Mesendoderm (in vitro differentiated cells): ENCODE results near the gene MYB.

Experiments used
- DNase-seq: peaks from one replicate; pipeline ENCODE4 v3.0.0; 2013
- H2AK5ac ChIP-seq: 2 replicates; pipeline ENCODE4 v1.6.1; 2013; ENCODE audit warnings: low read length, inconsistent platforms
- H2BK120ac ChIP-seq: 2 replicates; pipeline ENCODE4 v1.6.1; 2013; ENCODE audit warnings: low read depth, mild to moderate bottlenecking, low read length, moderate library complexity, mixed read lengths
- H2BK15ac ChIP-seq: replicated peaks from 2 replicates; pipeline ENCODE4 v1.6.1; 2013; ENCODE audit warnings: low read depth, mild to moderate bottlenecking, moderate library complexity
- H2BK5ac ChIP-seq: 2 replicates; pipeline ENCODE4 v1.6.1; 2013; ENCODE audit warnings: low read length, inconsistent platforms
- H3K18ac ChIP-seq: 2 replicates; pipeline ENCODE4 v1.6.1; 2013; ENCODE audit warnings: mild to moderate bottlenecking, low read length, mixed read lengths
- H3K23ac ChIP-seq: one replicate; pipeline ENCODE4 v1.6.1; 2013; ENCODE audit warnings: low read length
- H3K27ac ChIP-seq: 2 replicates; pipeline ENCODE4 v1.5.1; 2013; ENCODE audit warnings: low read depth, mild to moderate bottlenecking, inconsistent platforms, low read length, moderate library complexity
- H3K27me3 ChIP-seq: 2 replicates; pipeline ENCODE4 v1.6.1; 2013; ENCODE audit warnings: low read length, control low read depth, mild to moderate bottlenecking, inconsistent platforms; ENCODE audit not compliant: insufficient read depth, poor library complexity
- H3K36me3 ChIP-seq: 2 replicates; pipeline ENCODE4 v1.6.1; 2013; ENCODE audit warnings: low read length, inconsistent platforms; ENCODE audit not compliant: control insufficient read depth, insufficient read depth
- H3K4ac ChIP-seq: one replicate; pipeline ENCODE4 v1.6.1; 2013; ENCODE audit warnings: low read depth, mild to moderate bottlenecking, low read length, moderate library complexity
- H3K4me1 ChIP-seq: 2 replicates; pipeline ENCODE4 v1.6.1; 2013; ENCODE audit warnings: low read depth, low read length, inconsistent platforms; ENCODE audit not compliant: control insufficient read depth
- H3K4me2 ChIP-seq: 2 replicates; pipeline ENCODE4 v1.6.1; 2013; ENCODE audit warnings: low read length
- H3K4me3 ChIP-seq: 2 replicates; pipeline ENCODE4 v1.5.1; 2013; ENCODE audit warnings: mild to moderate bottlenecking, low read length
- H3K56ac ChIP-seq: one replicate; pipeline ENCODE4 v1.6.1; 2013; ENCODE audit warnings: low read length
- H3K79me1 ChIP-seq: 2 replicates; pipeline ENCODE4 v1.6.1; 2013; ENCODE audit warnings: low read length, inconsistent platforms
- H3K79me2 ChIP-seq: 2 replicates; pipeline ENCODE4 v1.6.1; 2013; ENCODE audit warnings: mild to moderate bottlenecking, low read length; ENCODE audit not compliant: control insufficient read depth, insufficient read depth
- H3K9ac ChIP-seq: 2 replicates; pipeline ENCODE4 v1.6.1; 2013; ENCODE audit warnings: low read length, inconsistent platforms
- H4K5ac ChIP-seq: one replicate; pipeline ENCODE4 v1.6.1; 2013; ENCODE audit warnings: low read length
- H4K8ac ChIP-seq: one replicate; pipeline ENCODE4 v1.6.1; 2013; ENCODE audit warnings: low read depth, mild to moderate bottlenecking, control low read depth, low read length, moderate library complexity
- WGBS: extraction: QIAGEN DNeasy Blood & Tissue Kit; methylation state at CpG from one replicate; pipeline ENCODE4 v1.1.7; 2013; ENCODE audit warnings: low lambda C conversion rate, missing lambda C conversion rate; ENCODE audit not compliant: insufficient coverage; ENCODE audit errors: extremely low coverage; 5-methylcytosine and 5-hydroxymethylcytosine counted together

The MYB gene

GRCh38 chr6:135233686-135234491 lies 52.8 kb downstream of the MYB start:
- no peak overlapping the region for H4K5ac ChIP-seq
- H2BK120ac ChIP-seq = no peak overlapping the region
- H3K4me1 ChIP-seq = no peaks in the 10 kb centered on the region
- H3K9ac ChIP-seq = no peak overlapping the region
- H2BK15ac ChIP-seq = no peak overlapping the region
- WGBS = no CpG with 5 or more reads among the region's 5 CpGs
- H3K4ac ChIP-seq = no peak overlapping the region
- no peak overlapping the region for H3K4me2 ChIP-seq
- no peaks in the 10 kb centered on the region for H3K79me1 ChIP-seq
- H3K27ac ChIP-seq = no peak overlapping the region
- no peak overlapping the region for H4K8ac ChIP-seq
- no peaks in the 10 kb centered on the region for H3K27me3 ChIP-seq
- H3K23ac ChIP-seq = no peak overlapping the region
- no peak for DNase-seq
- H3K79me2 ChIP-seq = no peaks in the 10 kb centered on the region
- H2BK5ac ChIP-seq = no peak overlapping the region
- H3K4me3 ChIP-seq = no peak overlapping the region
- H2AK5ac ChIP-seq = no peak overlapping the region
- H3K56ac ChIP-seq = no peak overlapping the region
- H3K36me3 ChIP-seq = no peaks in the 10 kb centered on the region
- H3K18ac ChIP-seq = no peak overlapping the region

- Histone ChIP-seq H3K56ac (no peak overlapping the region), H3K36me3 (no peaks in the 10 kb centered on the region), H3K79me2 (no peaks in the 10 kb centered on the region), H4K8ac (no peak overlapping the region), H3K4me3 (no peak overlapping the region), H2AK5ac (no peak overlapping the region), H3K4me2 (no peak overlapping the region), H3K27me3 (no peaks in the 10 kb centered on the region), H4K5ac (no peak overlapping the region), H3K9ac (no peak overlapping the region), H2BK15ac (no peak overlapping the region), H2BK120ac (no peak overlapping the region), H3K18ac (no peak overlapping the region), H2BK5ac (no peak overlapping the region), H3K23ac (no peak overlapping the region), H3K79me1 (no peaks in the 10 kb centered on the region), H3K4ac (no peak overlapping the region), H3K4me1 (no peaks in the 10 kb centered on the region), H3K27ac (no peak overlapping the region)
- no peak for DNase-seq
- no CpG with 5 or more reads among the region's 1 CpG for WGBS
Measured at GRCh38 chr6:135234492-135234780, 53.3 kb downstream of the MYB start.

GRCh38 chr6:135235716-135236115 lies 54.6 kb downstream of the MYB start:
- Histone ChIP-seq H3K4me1 (no peaks in the 10 kb centered on the region), H3K23ac (no peak overlapping the region), H4K8ac (no peak overlapping the region), H2AK5ac (no peak overlapping the region), H3K4me2 (no peak overlapping the region), H3K4ac (no peak overlapping the region), H3K9ac (no peak overlapping the region), H3K27me3 (no peaks in the 10 kb centered on the region), H3K79me2 (no peaks in the 10 kb centered on the region), H4K5ac (no peak overlapping the region), H3K36me3 (no peaks in the 10 kb centered on the region), H2BK15ac (no peak overlapping the region), H3K56ac (no peak overlapping the region), H3K27ac (no peak overlapping the region), H3K79me1 (no peaks in the 10 kb centered on the region), H3K4me3 (no peak overlapping the region), H2BK120ac (no peak overlapping the region), H3K18ac (no peak overlapping the region), H2BK5ac (no peak overlapping the region)
- WGBS = no CpG with 5 or more reads among the region's 5 CpGs
- DNase-seq = no peak

DNA sequence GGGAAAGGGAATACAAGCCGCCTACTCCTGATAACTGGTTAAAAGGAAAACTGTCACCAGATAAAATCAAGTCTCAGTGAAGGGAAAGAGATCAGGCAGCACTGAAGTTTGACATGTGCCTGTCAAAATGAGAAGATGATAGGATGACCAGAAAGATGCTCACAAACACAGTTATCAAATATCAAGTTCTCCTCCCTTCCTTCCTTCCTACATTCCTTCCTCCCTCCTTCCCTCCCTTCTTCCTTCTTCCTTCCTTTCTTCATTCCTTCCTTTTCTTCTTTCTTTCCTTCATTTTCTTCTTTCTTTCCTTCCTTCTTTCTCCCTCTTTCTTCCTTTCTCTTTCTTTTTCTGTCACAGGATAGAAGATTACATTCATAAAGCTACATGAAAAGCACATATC lies 55.2 kb downstream of the MYB start:
- Histone ChIP-seq H3K36me3 (no peaks in the 10 kb centered on the region), H3K27ac (no peak overlapping the region), H3K9ac (no peak overlapping the region), H3K23ac (no peak overlapping the region), H3K4ac (no peak overlapping the region), H4K5ac (no peak overlapping the region), H4K8ac (no peak overlapping the region), H3K27me3 (no peaks in the 10 kb centered on the region), H3K4me1 (no peaks in the 10 kb centered on the region), H3K79me2 (no peaks in the 10 kb centered on the region), H2BK15ac (no peak overlapping the region), H2BK5ac (no peak overlapping the region), H3K18ac (no peak overlapping the region), H2BK120ac (no peak overlapping the region), H3K4me2 (no peak overlapping the region), H3K79me1 (no peaks in the 10 kb centered on the region), H2AK5ac (no peak overlapping the region), H3K4me3 (no peak overlapping the region), H3K56ac (no peak overlapping the region)
- no peak for DNase-seq
- WGBS = no CpG with 5 or more reads among the region's 1 CpG

DNA sequence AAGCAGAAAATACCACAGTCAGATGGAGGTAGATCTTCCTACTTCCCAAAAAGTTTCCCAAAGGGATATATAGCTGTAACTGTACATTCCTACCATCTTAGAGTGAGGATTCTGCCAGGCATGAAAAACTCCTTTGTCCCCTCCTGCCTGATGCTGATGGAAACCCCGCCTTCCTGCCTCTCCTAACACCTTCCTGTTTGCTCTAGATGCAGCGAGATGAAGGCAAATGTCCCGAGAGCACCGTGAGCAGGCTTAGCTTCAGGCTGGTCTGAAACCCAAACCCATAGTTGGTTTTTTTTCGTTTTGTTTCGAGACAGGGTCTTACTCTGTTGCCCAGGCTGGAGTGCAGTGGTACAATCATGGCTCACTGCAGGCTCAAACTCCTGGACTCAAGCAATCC lies 55.6 kb downstream of the MYB start:
- Histone ChIP-seq H3K9ac (no peak overlapping the region), H3K18ac (no peak overlapping the region), H3K79me1 (no peaks in the 10 kb centered on the region), H3K23ac (no peak overlapping the region), H3K27me3 (no peaks in the 10 kb centered on the region), H3K4ac (no peak overlapping the region), H3K4me1 (no peaks in the 10 kb centered on the region), H2BK15ac (no peak overlapping the region), H3K4me2 (no peak overlapping the region), H4K8ac (no peak overlapping the region), H3K36me3 (no peaks in the 10 kb centered on the region), H3K27ac (no peak overlapping the region), H2BK120ac (no peak overlapping the region), H2BK5ac (no peak overlapping the region), H3K56ac (no peak overlapping the region), H2AK5ac (no peak overlapping the region), H4K5ac (no peak overlapping the region), H3K79me2 (no peaks in the 10 kb centered on the region), H3K4me3 (no peak overlapping the region)
- WGBS = no CpG with 5 or more reads among the region's 6 CpGs
- DNase-seq = peak; percentile 21

GRCh38 chr6:135240711-135241110 lies 59.6 kb downstream of the MYB start:
- H3K56ac ChIP-seq = no peak overlapping the region
- no peaks in the 10 kb centered on the region for H3K27me3 ChIP-seq
- no peak overlapping the region for H3K4me3 ChIP-seq
- H3K4ac ChIP-seq = no peak overlapping the region
- H3K4me1 ChIP-seq = no peaks in the 10 kb centered on the region
- no peak for DNase-seq
- WGBS = no CpG with 5 or more reads among the region's 5 CpGs
- H3K36me3 ChIP-seq = no peaks in the 10 kb centered on the region
- no peak overlapping the region for H3K4me2 ChIP-seq
- no peak overlapping the region for H2BK120ac ChIP-seq
- no peaks in the 10 kb centered on the region for H3K79me1 ChIP-seq
- no peak overlapping the region for H3K18ac ChIP-seq
- no peak overlapping the region for H2BK5ac ChIP-seq
- no peak overlapping the region for H4K5ac ChIP-seq
- no peak overlapping the region for H2BK15ac ChIP-seq
- H3K9ac ChIP-seq = no peak overlapping the region
- H4K8ac ChIP-seq = no peak overlapping the region
- H3K79me2 ChIP-seq = no peaks in the 10 kb centered on the region
- H3K23ac ChIP-seq = no peak overlapping the region
- H2AK5ac ChIP-seq = no peak overlapping the region
- H3K27ac ChIP-seq = no peak overlapping the region
